ENCODE results near the gene AQP11.
"Not testable (repeated sequence)": the region's sequence is repeated elsewhere in the genome, so short reads cannot be mapped to it uniquely, and the experiment has no call there.

The AQP11 gene

GRCh38 chr11:77593883-77594282 is 4.1 kb downstream of the AQP11 start:
- DNase-seq = no peak

- no peak for DNase-seq
Observed at GRCh38 chr11:77596626-77597025, 6.9 kb downstream of the AQP11 start.

- DNase-seq = no peak
Observed at GRCh38 chr11:77598195-77598594, 8.4 kb downstream of the AQP11 start.

- DNase-seq = no peak
Observed at GRCh38 chr11:77602381-77603088, 12.8 kb downstream of the AQP11 start.

GRCh38 chr11:77604281-77604680 is 14.5 kb downstream of the AQP11 start:
- DNase-seq = no peak

GRCh38 chr11:77609234-77609633 is 19.5 kb downstream of the AQP11 start:
- DNase-seq = no peak

GRCh38 chr11:77611921-77612320 is 22.2 kb downstream of the AQP11 start:
- DNase-seq = no peak

- no peak for DNase-seq
Observed at GRCh38 chr11:77617892-77618291, 28.1 kb downstream of the AQP11 start.

- no peak for DNase-seq
Observed at GRCh38 chr11:77619576-77620198, 29.9 kb downstream of the AQP11 start.

- DNase-seq = no peak
Observed at GRCh38 chr11:77630157-77630710, 40.5 kb downstream of the AQP11 start.

- DNase-seq = not testable (repeated sequence)
Observed at GRCh38 chr11:77633926-77634325, 44.2 kb downstream of the AQP11 start.

- no peak for DNase-seq
Observed at GRCh38 chr11:77636731-77637344, 47.1 kb downstream of the AQP11 start.

- DNase-seq = no peak
Observed at GRCh38 chr11:77637345-77638165, 47.8 kb downstream of the AQP11 start, which contains the start of gene CLNS1A. Gene CLNS1A (minus strand): TSS chr11:77637794. CDS start chr11:77637714, 80 bp downstream.

GRCh38 chr11:77642228-77642627 is 52.5 kb downstream of the AQP11 start:
- no peak for DNase-seq

- DNase-seq = no peak
Observed at GRCh38 chr11:77644887-77645286, 55.1 kb downstream of the AQP11 start.

- DNase-seq = no peak
Observed at GRCh38 chr11:77647654-77648305, 58.0 kb downstream of the AQP11 start.

- DNase-seq = no peak
Observed at GRCh38 chr11:77650123-77650522, 60.4 kb downstream of the AQP11 start.

GRCh38 chr11:77654770-77655434 is 65.1 kb downstream of the AQP11 start:
- DNase-seq = no peak

- no peak for DNase-seq
Observed at GRCh38 chr11:77656362-77656761, 66.6 kb downstream of the AQP11 start.

- no peak for DNase-seq
Observed at GRCh38 chr11:77658213-77659013, 68.7 kb downstream of the AQP11 start.

All from cortex of kidney (tissue), 1 donor.